Karpas-422 (cell line): Measurements from ENCODE around the gene DTNB. TPM values are rescaled to one million over a fixed set of nuclear protein-coding genes. Genes with fewer than 3 reads are reported as not detected.

Experiments used
- DNase-seq: peaks from one replicate; pipeline ENCODE4 v3.0.0-alpha.2; 2015
- H2AFZ ChIP-seq: fragments of 200-600 bp; sonication (generic); 2 replicates; pipeline ENCODE4 v1.6.1; 2014; ENCODE audit warnings: antibody characterized with exemption, low read length, mixed read lengths
- H3K27ac ChIP-seq: fragments of 200-600 bp; sonication (generic); 2 replicates; pipeline ENCODE4 v1.5.1; 2014; ENCODE audit warnings: mild to moderate bottlenecking, low read length, moderate library complexity
- H3K27me3 ChIP-seq: fragments of 200-600 bp; sonication (generic); 2 replicates; pipeline ENCODE4 v1.6.1; 2014; ENCODE audit warnings: low read length, mixed read lengths
- H3K36me3 ChIP-seq: fragments of 200-600 bp; sonication (generic); 2 replicates; pipeline ENCODE4 v1.6.1; 2014; ENCODE audit warnings: low read length, mixed read lengths; ENCODE audit not compliant: insufficient read depth
- H3K4me1 ChIP-seq: fragments of 200-600 bp; sonication (generic); 2 replicates; pipeline ENCODE4 v1.6.1; 2014; ENCODE audit warnings: mild to moderate bottlenecking, low read length, mixed read lengths
- H3K4me2 ChIP-seq: fragments of 200-600 bp; sonication (generic); 2 replicates; pipeline ENCODE4 v1.6.1; 2014; ENCODE audit warnings: low read length, low read depth, mild to moderate bottlenecking; ENCODE audit not compliant: poor library complexity, severe bottlenecking
- H3K4me3 ChIP-seq: fragments of 200-600 bp; sonication (generic); 2 replicates; pipeline ENCODE4 v1.5.1; 2014; ENCODE audit warnings: mild to moderate bottlenecking, antibody characterized with exemption, low read length, mixed read lengths
- H3K79me2 ChIP-seq: fragments of 200-600 bp; sonication (generic); 2 replicates; pipeline ENCODE4 v1.6.1; 2014; ENCODE audit warnings: mild to moderate bottlenecking, low read length, mixed read lengths
- H3K9ac ChIP-seq: fragments of 200-600 bp; sonication (generic); 2 replicates; pipeline ENCODE4 v1.6.0; 2014; ENCODE audit warnings: low read length
- H3K9me2 ChIP-seq: fragments of 200-600 bp; sonication (generic), shearing (Covaris generic); replicated peaks from 2 replicates; pipeline ENCODE4 v1.6.0; 2014; ENCODE audit warnings: mild to moderate bottlenecking, low read length, moderate library complexity; ENCODE audit not compliant: insufficient read depth
- H3K9me3 ChIP-seq: fragments of 300-700, 200-600 bp; sonication (generic); 2 replicates; pipeline ENCODE4 v1.6.1; 2014; ENCODE audit warnings: low read length, mixed read lengths
- H4K20me1 ChIP-seq: fragments of 200-600 bp; sonication (generic); 2 replicates; pipeline ENCODE4 v1.6.1; 2014; ENCODE audit warnings: mild to moderate bottlenecking, antibody characterized with exemption, low read length, low read depth; ENCODE audit not compliant: insufficient read depth
- total RNA-seq: library from RNA; depleted of rRNA; stranded (reverse); fragments of >200 nt; shearing (Covaris generic); gene quantifications from 2 replicates; pipeline ENCODE4 v1.2.3, GENCODE V29; 2014; ENCODE audit warnings: low replicate concordance

DTNB gene
- total RNA-seq, 1 experiment from 2014 or later: 9.1 TPM

GRCh38 chr2:25493207-25493606 lies 180.2 kb downstream of the DTNB start:
- Histone ChIP-seq H2AFZ (no peak overlapping the region), H3K27ac (no peak overlapping the region), H3K4me3 (no peak overlapping the region), H4K20me1 (no peaks in the 10 kb centered on the region), H3K36me3 (no peaks in the 10 kb centered on the region), H3K4me2 (no peak overlapping the region), H3K27me3 (no peaks in the 10 kb centered on the region), H3K9ac (no peak overlapping the region), H3K9me2 (no peaks in the 10 kb centered on the region), H3K79me2 (no peaks in the 10 kb centered on the region), H3K9me3 (no peaks in the 10 kb centered on the region), H3K4me1 (no peaks in the 10 kb centered on the region)
- no peak for DNase-seq

GRCh38 chr2:25492726-25493125 lies 180.7 kb downstream of the DTNB start:
- Histone ChIP-seq H3K9me2 (no peaks in the 10 kb centered on the region), H3K9ac (no peak overlapping the region), H2AFZ (no peak overlapping the region), H3K4me2 (no peak overlapping the region), H4K20me1 (no peaks in the 10 kb centered on the region), H3K9me3 (no peaks in the 10 kb centered on the region), H3K4me3 (no peak overlapping the region), H3K27me3 (no peaks in the 10 kb centered on the region), H3K79me2 (no peaks in the 10 kb centered on the region), H3K36me3 (no peaks in the 10 kb centered on the region), H3K27ac (no peak overlapping the region), H3K4me1 (no peaks in the 10 kb centered on the region)
- DNase-seq: no peak

- H3K9me2 ChIP-seq: no peaks in the 10 kb centered on the region
Observed at GRCh38 chr2:25491966-25492532, 181.3 kb downstream of the DTNB start.

GRCh38 chr2:25491003-25491696 lies 182.2 kb downstream of the DTNB start:
- no peaks in the 10 kb centered on the region for H3K27me3 ChIP-seq
- no peaks in the 10 kb centered on the region; the same call in 1 of the 2 replicates for H4K20me1 ChIP-seq
- no peaks in the 10 kb centered on the region for H3K36me3 ChIP-seq
- no peak overlapping the region for H2AFZ ChIP-seq
- H3K9me2 ChIP-seq: no peaks in the 10 kb centered on the region
- no peak overlapping the region for H3K4me2 ChIP-seq
- no peak for DNase-seq
- no peaks in the 10 kb centered on the region for H3K4me1 ChIP-seq
- H3K9ac ChIP-seq: no peak overlapping the region
- no peaks in the 10 kb centered on the region for H3K9me3 ChIP-seq
- no peaks in the 10 kb centered on the region for H3K79me2 ChIP-seq
- H3K4me3 ChIP-seq: no peak overlapping the region
- no peak overlapping the region for H3K27ac ChIP-seq

More at GRCh38 chr2:25491966-25492532, 181.3 kb downstream of the DTNB start:
- Histone ChIP-seq H3K4me2 (no peak overlapping the region), H2AFZ (no peak overlapping the region), H3K27ac (no peak overlapping the region), H3K4me1 (no peaks in the 10 kb centered on the region), H3K9me3 (no peaks in the 10 kb centered on the region), H3K79me2 (no peaks in the 10 kb centered on the region), H3K36me3 (no peaks in the 10 kb centered on the region), H3K9ac (no peak overlapping the region), H3K27me3 (no peaks in the 10 kb centered on the region), H4K20me1 (no peaks in the 10 kb centered on the region), H3K4me3 (no peak overlapping the region)
- DNase-seq: no peak

GRCh38 chr2:25490217-25490616 lies 183.2 kb downstream of the DTNB start:
- no peaks in the 10 kb centered on the region for H3K36me3 ChIP-seq
- no peaks in the 10 kb centered on the region for H3K4me1 ChIP-seq
- H3K27me3 ChIP-seq: no peaks in the 10 kb centered on the region
- H4K20me1 ChIP-seq: no peaks in the 10 kb centered on the region; the same call in 1 of the 2 replicates
- H3K9ac ChIP-seq: no peak overlapping the region
- H2AFZ ChIP-seq: no peak overlapping the region
- no peak overlapping the region for H3K4me3 ChIP-seq
- no peaks in the 10 kb centered on the region for H3K9me3 ChIP-seq
- no peak overlapping the region for H3K4me2 ChIP-seq
- no peak overlapping the region for H3K27ac ChIP-seq
- no peaks in the 10 kb centered on the region for H3K79me2 ChIP-seq
- no peak for DNase-seq
- no peaks in the 10 kb centered on the region for H3K9me2 ChIP-seq

GRCh38 chr2:25489631-25490030 lies 183.7 kb downstream of the DTNB start:
- H3K36me3 ChIP-seq: no peaks in the 10 kb centered on the region
- H3K79me2 ChIP-seq: no peaks in the 10 kb centered on the region
- H3K9ac ChIP-seq: no peak overlapping the region
- no peak overlapping the region for H3K4me3 ChIP-seq
- H4K20me1 ChIP-seq: no peaks in the 10 kb centered on the region; the same call in 1 of the 2 replicates
- H2AFZ ChIP-seq: no peak overlapping the region
- DNase-seq: no peak
- H3K27ac ChIP-seq: no peak overlapping the region
- H3K27me3 ChIP-seq: no peaks in the 10 kb centered on the region
- H3K4me1 ChIP-seq: no peaks in the 10 kb centered on the region
- no peaks in the 10 kb centered on the region for H3K9me2 ChIP-seq
- H3K4me2 ChIP-seq: no peak overlapping the region
- H3K9me3 ChIP-seq: no peaks in the 10 kb centered on the region

- Histone ChIP-seq H3K4me3 (no peak overlapping the region), H4K20me1 (no peaks in the 10 kb centered on the region; the same call in 1 of the 2 replicates), H3K27ac (no peak overlapping the region), H3K27me3 (no peaks in the 10 kb centered on the region), H3K9ac (no peak overlapping the region), H3K9me2 (no peaks in the 10 kb centered on the region), H3K79me2 (no peaks in the 10 kb centered on the region), H3K4me2 (no peak overlapping the region), H3K4me1 (peaks cover 14% of the 10 kb centered on the region), H3K36me3 (no peaks in the 10 kb centered on the region), H2AFZ (no peak overlapping the region), H3K9me3 (no peaks in the 10 kb centered on the region)
- DNase-seq: peak; percentile 53
Observed at GRCh38 chr2:25483607-25484266, 189.6 kb downstream of the DTNB start.

- H3K27ac ChIP-seq: no peak overlapping the region
- DNase-seq: no peak
Observed at GRCh38 chr2:25482341-25482740, 191.0 kb downstream of the DTNB start.

More at GRCh38 chr2:25482341-25482740, 191.0 kb downstream of the DTNB start:
- no peaks in the 10 kb centered on the region for H3K36me3 ChIP-seq
- peaks cover 14% of the 10 kb centered on the region for H3K4me1 ChIP-seq
- no peaks in the 10 kb centered on the region for H3K9me2 ChIP-seq
- no peak overlapping the region for H3K4me2 ChIP-seq
- no peaks in the 10 kb centered on the region; the same call in 1 of the 2 replicates for H4K20me1 ChIP-seq
- no peak overlapping the region for H3K4me3 ChIP-seq
- H3K9me3 ChIP-seq: no peaks in the 10 kb centered on the region
- no peak overlapping the region for H3K9ac ChIP-seq
- H3K27me3 ChIP-seq: no peaks in the 10 kb centered on the region
- no peak overlapping the region for H2AFZ ChIP-seq
- H3K79me2 ChIP-seq: no peaks in the 10 kb centered on the region
